ENCODE data around the gene CKMT1B. TPM values are rescaled to one million over a fixed set of nuclear protein-coding genes. Genes with fewer than 3 reads are reported as not detected.
"Not testable (repeated sequence)": the region's sequence is repeated elsewhere in the genome, so short reads cannot be mapped to it uniquely, and the experiment has no call there.

CKMT1B gene
- total and polyA plus RNA-seq, 9 of the 15 experiments (the other 6 are each of a cell fraction or from before 2014, with no cell fraction given), result 3.2 to 10.6 (median 5.0) TPM

DNA sequence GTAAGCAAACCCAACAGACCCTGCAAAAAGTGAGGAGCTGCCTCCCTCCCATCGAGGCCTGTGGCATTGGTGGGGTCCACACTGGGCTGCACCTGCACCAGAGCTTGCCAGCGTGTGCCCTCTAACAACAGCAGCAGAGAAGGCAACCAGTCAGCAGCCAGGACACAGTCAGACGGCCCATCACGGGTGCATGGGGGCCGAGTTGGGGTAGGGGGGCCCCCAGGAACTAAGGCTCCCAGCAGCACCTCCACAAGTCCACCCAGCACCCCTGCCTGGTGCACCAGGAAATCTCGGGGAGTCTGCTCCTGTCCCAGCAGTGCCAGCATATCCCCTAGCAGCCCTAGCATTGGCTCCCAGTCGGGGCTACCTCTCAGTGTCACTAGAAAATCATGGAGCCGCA lies 23.9 kb downstream of the CKMT1B start:
- intact Hi-C loops (cut with micrococcal nuclease); H3K9me3 ChIP-seq (replicated peaks; ENCODE audit: control insufficient read depth, insufficient read depth, low read depth, low read length); H3K27ac ChIP-seq (ENCODE audit: extremely low read depth, low read depth, low read length); H3K27me3 ChIP-seq (ENCODE audit: control insufficient read depth in 2 of 2, insufficient read depth in 2 of 2, low read length in 2 of 2); H3K79me2 ChIP-seq (ENCODE audit: control insufficient read depth, insufficient read depth, low read length); H4K20me1 ChIP-seq (replicated peaks; ENCODE audit: control insufficient read depth, insufficient read depth, low read length); H3K4me1 ChIP-seq (replicated peaks in 1 of 2; ENCODE audit: control insufficient read depth in 2 of 2, insufficient read depth in 2 of 2, low read length in 2 of 2); H3K36me3 ChIP-seq (ENCODE audit: control insufficient read depth, insufficient read depth, low read length); DNase-seq (ENCODE audit: extremely low read depth in 1 of 4, low spot score in 3 of 4); H2AFZ ChIP-seq (ENCODE audit: low read depth, low read length); ATAC-seq; CTCF ChIA-PET (ENCODE audit: low intra/inter-chr PET ratio); H3K4me3 ChIP-seq; H3K4me2 ChIP-seq (ENCODE audit: insufficient read depth, low read length); H3K9me1 ChIP-seq (ENCODE audit: control insufficient read depth, insufficient read depth, low read length); POLR2A ChIA-PET; FAIRE-seq; H3K9ac ChIP-seq (ENCODE audit: insufficient read depth in 1 of 2, low read depth in 2 of 2, low read length in 2 of 2); BruUV-seq (replicated peaks); in situ Hi-C loops (cut with MboI): not testable (repeated sequence)
- WGBS (ENCODE audit: insufficient coverage, low coverage, missing lambda C conversion rate), result 3% methylated on average over 3 of the region's 8 CpGs

DNA sequence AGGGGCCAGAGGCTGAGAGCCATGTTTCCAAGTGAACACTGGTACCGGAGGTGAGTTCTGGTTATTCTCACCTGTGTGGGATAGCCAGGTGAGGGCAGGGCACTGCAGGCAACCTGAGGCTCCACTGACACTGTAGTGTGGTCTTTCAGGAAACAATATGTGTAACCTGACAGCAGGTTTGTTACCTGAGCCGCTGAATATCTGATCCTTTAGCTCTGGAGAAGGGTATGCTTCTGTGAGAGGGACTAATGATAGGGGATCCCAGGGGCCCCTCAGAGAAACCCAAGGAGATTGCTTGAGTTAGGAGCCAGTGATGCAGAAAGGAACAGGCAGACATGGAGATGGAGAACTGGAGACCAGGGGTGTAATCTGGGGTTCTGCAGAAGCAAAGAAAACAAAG lies 24.9 kb downstream of the CKMT1B start, which contains the start of gene STRC:
TSS of gene STRC (minus strand) at position 101 of the 400 bp plus-strand sequence. CDS start at position 23, 78 bp downstream.
- H3K4me2 ChIP-seq (ENCODE audit: insufficient read depth, low read length); H3K9me1 ChIP-seq (ENCODE audit: control insufficient read depth, insufficient read depth, low read length); H3K9me3 ChIP-seq (replicated peaks; ENCODE audit: control insufficient read depth, insufficient read depth, low read depth, low read length); H4K20me1 ChIP-seq (replicated peaks; ENCODE audit: control insufficient read depth, insufficient read depth, low read length); H3K4me1 ChIP-seq (replicated peaks in 1 of 2; ENCODE audit: control insufficient read depth in 2 of 2, insufficient read depth in 2 of 2, low read length in 2 of 2); H3K79me2 ChIP-seq (ENCODE audit: control insufficient read depth, insufficient read depth, low read length); in situ Hi-C loops (cut with MboI); H2AFZ ChIP-seq (ENCODE audit: low read depth, low read length); intact Hi-C loops (cut with micrococcal nuclease); ATAC-seq; BruUV-seq (replicated peaks); H3K27me3 ChIP-seq (ENCODE audit: control insufficient read depth in 2 of 2, insufficient read depth in 2 of 2, low read length in 2 of 2); H3K27ac ChIP-seq (ENCODE audit: extremely low read depth, low read depth, low read length); H3K4me3 ChIP-seq; DNase-seq (ENCODE audit: extremely low read depth in 1 of 4, low spot score in 3 of 4); POLR2A ChIA-PET; FAIRE-seq; H3K36me3 ChIP-seq (ENCODE audit: control insufficient read depth, insufficient read depth, low read length); CTCF ChIA-PET (ENCODE audit: low intra/inter-chr PET ratio); H3K9ac ChIP-seq (ENCODE audit: insufficient read depth in 1 of 2, low read depth in 2 of 2, low read length in 2 of 2): not testable (repeated sequence)
- WGBS (ENCODE audit: insufficient coverage, low coverage, missing lambda C conversion rate), result no CpG with 5 or more reads among the region's 2 CpGs

DNA sequence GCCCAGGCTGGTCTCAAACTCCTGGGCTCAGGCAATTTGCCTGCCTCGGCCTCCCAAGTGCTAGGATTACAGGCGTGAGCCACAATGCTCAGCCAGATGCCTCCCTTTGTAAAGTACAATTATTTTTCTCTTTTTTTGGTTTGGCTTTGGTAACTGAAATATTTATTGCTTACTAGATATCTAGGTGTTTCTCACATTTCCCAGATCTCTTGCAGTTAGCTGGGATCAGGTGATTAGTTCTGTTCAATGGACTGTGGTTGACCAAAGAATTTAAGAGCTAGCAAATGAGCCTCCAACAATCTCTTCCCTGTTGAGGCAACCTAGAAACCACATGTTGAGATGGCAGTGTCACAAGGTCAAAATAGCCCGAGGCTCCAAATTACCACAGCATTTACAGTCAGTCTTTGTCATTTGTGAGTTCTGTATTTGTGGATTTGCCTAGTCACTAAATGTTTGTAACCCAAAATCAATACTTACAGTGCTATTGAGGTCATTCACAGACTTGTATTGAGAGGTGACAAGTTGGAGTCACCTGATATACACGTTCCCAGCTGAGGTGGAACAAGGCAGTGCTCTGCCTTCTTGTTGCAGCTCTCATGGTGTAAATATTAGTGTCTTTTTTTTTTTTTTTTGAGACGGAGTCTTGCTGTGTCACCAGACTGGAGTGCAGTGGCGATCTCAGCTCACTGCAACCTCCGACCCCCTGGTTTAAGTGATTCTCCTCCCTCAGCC lies 28.4 kb downstream of the CKMT1B start:
- ATAC-seq; intact Hi-C loops (cut with micrococcal nuclease): not testable (repeated sequence)
- 3% methylated on average over 2 of the region's 7 CpGs for WGBS (ENCODE audit: insufficient coverage, low coverage, missing lambda C conversion rate)

More for the DNA sequence above, 28.4 kb downstream of the CKMT1B start:
- H4K20me1 ChIP-seq (replicated peaks; ENCODE audit: control insufficient read depth, insufficient read depth, low read length); H3K9ac ChIP-seq (ENCODE audit: insufficient read depth in 1 of 2, low read depth in 2 of 2, low read length in 2 of 2); H3K9me3 ChIP-seq (replicated peaks; ENCODE audit: control insufficient read depth, insufficient read depth, low read depth, low read length); H3K27ac ChIP-seq (ENCODE audit: extremely low read depth, low read depth, low read length); H3K4me1 ChIP-seq (replicated peaks in 1 of 2; ENCODE audit: control insufficient read depth in 2 of 2, insufficient read depth in 2 of 2, low read length in 2 of 2); H3K27me3 ChIP-seq (ENCODE audit: control insufficient read depth in 2 of 2, insufficient read depth in 2 of 2, low read length in 2 of 2); H3K9me1 ChIP-seq (ENCODE audit: control insufficient read depth, insufficient read depth, low read length); H2AFZ ChIP-seq (ENCODE audit: low read depth, low read length); H3K36me3 ChIP-seq (ENCODE audit: control insufficient read depth, insufficient read depth, low read length); H3K4me3 ChIP-seq; CTCF ChIA-PET (ENCODE audit: low intra/inter-chr PET ratio); DNase-seq (ENCODE audit: extremely low read depth in 1 of 4, low spot score in 3 of 4); H3K4me2 ChIP-seq (ENCODE audit: insufficient read depth, low read length); in situ Hi-C loops (cut with MboI); H3K79me2 ChIP-seq (ENCODE audit: control insufficient read depth, insufficient read depth, low read length); POLR2A ChIA-PET; BruUV-seq (replicated peaks): not testable (repeated sequence)
- FAIRE-seq, result peak; percentile 44
